GM21381 (cell line): ENCODE data around the gene GOLM1.

Experiments used
- ATAC-seq: cut with Tn5 transposase; IDR thresholded peaks from one replicate; pipeline ENCODE4 v1.9.1; 2021; ENCODE audit warnings: mild to moderate bottlenecking, moderate library complexity; ENCODE audit not compliant: unreplicated experiment

GOLM1 gene

GRCh38 chr9:85994191-85994590, 105.2 kb downstream of the GOLM1 start:
- no peak for ATAC-seq

GRCh38 chr9:85987236-85987635, 112.1 kb downstream of the GOLM1 start:
- ATAC-seq: no peak

- no peak for ATAC-seq
Observed at GRCh38 chr9:85984457-85984856, 114.9 kb downstream of the GOLM1 start.

- no peak for ATAC-seq
Observed at GRCh38 chr9:85981369-85981768, 118.0 kb downstream of the GOLM1 start.

- ATAC-seq: no peak
Observed at GRCh38 chr9:85978496-85978895, 120.9 kb downstream of the GOLM1 start.
